GM04503 (cell line): ENCODE measurements around the gene LPCAT1.

ENCODE experiments used
- DNase-seq: peaks from one replicate; pipeline ENCODE4 v3.0.0-alpha.2; 2012; ENCODE audit warnings: low read depth

The LPCAT1 gene

GRCh38 chr5:1554410-1554967, 30.7 kb upstream of the LPCAT1 start:
- DNase-seq: no peak

GRCh38 chr5:1553539-1554409, 30.0 kb upstream of the LPCAT1 start:
- no peak for DNase-seq

- DNase-seq: no peak
Observed at GRCh38 chr5:1552521-1553255, 28.9 kb upstream of the LPCAT1 start.

- no peak for DNase-seq
Observed at GRCh38 chr5:1551426-1552301, 27.9 kb upstream of the LPCAT1 start.

GRCh38 chr5:1550287-1551076, 26.7 kb upstream of the LPCAT1 start:
- DNase-seq: no peak

- no peak for DNase-seq
Observed at GRCh38 chr5:1549475-1550030, 25.8 kb upstream of the LPCAT1 start.

- DNase-seq: no peak
Observed at GRCh38 chr5:1548702-1549474, 25.1 kb upstream of the LPCAT1 start.

GRCh38 chr5:1547655-1548054, 23.9 kb upstream of the LPCAT1 start:
- DNase-seq: no peak

GRCh38 chr5:1547236-1547635, 23.5 kb upstream of the LPCAT1 start:
- no peak for DNase-seq

GRCh38 chr5:1546556-1546955, 22.8 kb upstream of the LPCAT1 start:
- DNase-seq: no peak

- no peak for DNase-seq
Observed at GRCh38 chr5:1545805-1546355, 22.1 kb upstream of the LPCAT1 start.

GRCh38 chr5:1545126-1545804, 21.5 kb upstream of the LPCAT1 start:
- DNase-seq: no peak

- DNase-seq: no peak
Observed at GRCh38 chr5:1544294-1544961, 20.7 kb upstream of the LPCAT1 start.

GRCh38 chr5:1543398-1544293, 19.9 kb upstream of the LPCAT1 start:
- no peak for DNase-seq

- peak; percentile 42 for DNase-seq
Observed at GRCh38 chr5:1542781-1543180, 19.0 kb upstream of the LPCAT1 start.

GRCh38 chr5:1541702-1542400, 18.1 kb upstream of the LPCAT1 start:
- no peak for DNase-seq
